Tibial nerve (tissue), 4 donors: ENCODE results near the gene FBN1.

Experiments
- EP300 ChIP-seq, 2 donors: sonication (generic); formaldehyde crosslinking; IDR thresholded peaks; one replicate each; pipeline ENCODE4 v1.6.1; 2017; ENCODE audit warnings: antibody characterized with exemption in 2 of 2, mild to moderate bottlenecking in 1 of 2
- TF ChIP-seq, protein P1 (sequence below), 5 experiments: fragments of 200-600 bp in 3 of 5; fragments of 450-650 bp in 2 of 5; sonication (generic) in 3 of 5; IDR thresholded peaks; one replicate each; pipeline ENCODE4 v1.5.1; 2016 to 2019; ENCODE audit warnings: antibody characterized with exemption in 5 of 5, mild to moderate bottlenecking in 3 of 5, moderate library complexity in 2 of 5

DNA sequence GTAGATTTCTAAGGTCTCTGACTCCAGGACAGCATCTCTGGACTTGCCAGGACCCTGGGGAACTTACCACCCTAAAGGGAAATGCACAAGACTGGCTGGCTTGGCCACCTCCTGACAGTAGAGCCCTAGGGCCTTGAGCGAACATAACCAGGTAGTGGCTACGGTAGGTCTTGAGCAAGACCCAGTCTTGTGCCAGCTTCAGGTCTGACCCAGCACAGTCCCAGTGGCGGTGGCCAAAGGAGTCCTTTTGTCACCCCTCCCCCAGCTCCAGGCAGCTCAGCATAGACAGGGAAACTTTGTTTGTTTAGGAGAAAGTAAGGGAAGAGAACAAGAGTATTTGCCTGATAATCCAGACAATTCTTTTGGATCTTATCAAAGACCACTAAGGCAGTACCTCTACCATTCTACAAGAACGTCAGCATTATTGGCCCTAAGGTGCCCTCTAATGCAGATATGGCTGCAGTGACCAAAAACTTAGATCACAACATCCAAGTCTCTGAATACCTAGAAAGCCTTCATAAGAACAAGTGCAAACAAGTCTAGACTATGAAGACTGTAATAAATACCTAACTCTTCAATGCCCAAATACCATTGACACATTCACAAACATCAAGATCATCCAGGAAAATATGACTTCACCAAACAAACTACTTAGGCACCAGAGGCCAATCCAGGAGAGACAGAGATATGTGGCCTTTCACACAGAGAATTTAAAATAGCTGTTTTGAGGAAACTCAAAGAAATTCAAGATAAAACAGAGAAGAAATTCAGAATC is 38.7 kb upstream of the FBN1 start:
- no peak for TF ChIP-seq EP300 (IDR thresholded peaks at IDR 0.05)
- TF ChIP-seq, protein P1, sequence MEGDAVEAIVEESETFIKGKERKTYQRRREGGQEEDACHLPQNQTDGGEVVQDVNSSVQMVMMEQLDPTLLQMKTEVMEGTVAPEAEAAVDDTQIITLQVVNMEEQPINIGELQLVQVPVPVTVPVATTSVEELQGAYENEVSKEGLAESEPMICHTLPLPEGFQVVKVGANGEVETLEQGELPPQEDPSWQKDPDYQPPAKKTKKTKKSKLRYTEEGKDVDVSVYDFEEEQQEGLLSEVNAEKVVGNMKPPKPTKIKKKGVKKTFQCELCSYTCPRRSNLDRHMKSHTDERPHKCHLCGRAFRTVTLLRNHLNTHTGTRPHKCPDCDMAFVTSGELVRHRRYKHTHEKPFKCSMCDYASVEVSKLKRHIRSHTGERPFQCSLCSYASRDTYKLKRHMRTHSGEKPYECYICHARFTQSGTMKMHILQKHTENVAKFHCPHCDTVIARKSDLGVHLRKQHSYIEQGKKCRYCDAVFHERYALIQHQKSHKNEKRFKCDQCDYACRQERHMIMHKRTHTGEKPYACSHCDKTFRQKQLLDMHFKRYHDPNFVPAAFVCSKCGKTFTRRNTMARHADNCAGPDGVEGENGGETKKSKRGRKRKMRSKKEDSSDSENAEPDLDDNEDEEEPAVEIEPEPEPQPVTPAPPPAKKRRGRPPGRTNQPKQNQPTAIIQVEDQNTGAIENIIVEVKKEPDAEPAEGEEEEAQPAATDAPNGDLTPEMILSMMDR (IDR thresholded peaks at IDR 0.05): no peak
